SK-MEL-5 (cell line): ENCODE data around the gene PLEKHM1. TPM values are rescaled to one million over a fixed set of nuclear protein-coding genes. Genes with fewer than 3 reads are reported as not detected.
"Not testable (repeated sequence)": the region's sequence is repeated elsewhere in the genome, so short reads cannot be mapped to it uniquely, and the experiment has no call there.

Experiments
- DNase-seq: peaks from one replicate; pipeline ENCODE4 v3.0.0-alpha.2; 2016; ENCODE audit warnings: low read depth, low spot score
- in situ Hi-C: cut with HindIII; loops from 2 replicates; pipeline ENCODE4 v1.10.0; 2016; ENCODE audit warnings: low sequenced_read_pairs, high pct_unique_total_duplicates, low pct_unique_long_range_greater_than_20kb
- total RNA-seq: library from RNA; depleted of rRNA; stranded (reverse); fragments of >200 nt; shearing (Covaris generic); gene quantifications from 2 replicates; pipeline ENCODE4 v1.2.3, GENCODE V29; 2014

Gene PLEKHM1
- total RNA-seq, 1 experiment from 2014 or later, result 7.6 TPM

DNA sequence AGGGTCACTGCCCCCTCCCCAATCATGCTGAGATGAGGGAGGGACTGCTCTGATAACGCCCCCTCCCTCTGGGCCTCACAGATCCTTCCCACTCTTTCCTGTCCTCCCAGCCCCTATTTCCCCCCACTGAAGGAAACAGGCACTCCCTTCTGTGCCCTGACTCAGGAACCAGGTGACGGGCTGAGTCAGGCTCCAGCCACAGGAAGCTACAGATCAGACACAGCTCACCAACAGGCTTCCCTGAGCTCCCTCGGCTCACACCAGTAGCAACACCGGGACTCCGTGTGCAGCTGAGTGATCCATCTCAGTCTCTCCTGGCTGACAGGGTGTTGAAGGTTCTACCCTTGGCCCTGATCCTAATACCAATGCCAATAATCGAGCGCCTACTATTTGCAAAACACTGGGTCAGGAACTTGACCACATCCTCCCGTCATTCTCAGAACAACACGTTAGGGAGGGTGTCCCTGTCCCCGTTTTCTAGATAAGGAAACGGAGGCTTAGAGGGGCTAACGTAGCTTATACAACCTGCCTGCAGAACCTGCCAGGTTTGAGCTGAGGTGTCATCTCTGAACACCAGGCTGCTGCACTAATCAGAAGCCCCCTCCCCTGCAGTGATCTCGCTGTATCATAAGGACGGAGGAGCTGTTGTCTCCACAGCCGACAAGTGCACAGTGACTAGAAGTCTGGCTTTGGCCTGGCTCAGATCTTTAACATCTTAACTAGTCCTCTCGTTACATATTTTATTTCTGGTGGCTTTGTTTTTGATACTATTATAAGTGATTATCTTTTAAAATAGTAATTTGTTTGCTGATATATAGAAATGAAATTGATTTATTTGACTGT lies 44.4 kb downstream of the PLEKHM1 start:
- DNase-seq, in situ Hi-C loops: not testable (repeated sequence)

DNA sequence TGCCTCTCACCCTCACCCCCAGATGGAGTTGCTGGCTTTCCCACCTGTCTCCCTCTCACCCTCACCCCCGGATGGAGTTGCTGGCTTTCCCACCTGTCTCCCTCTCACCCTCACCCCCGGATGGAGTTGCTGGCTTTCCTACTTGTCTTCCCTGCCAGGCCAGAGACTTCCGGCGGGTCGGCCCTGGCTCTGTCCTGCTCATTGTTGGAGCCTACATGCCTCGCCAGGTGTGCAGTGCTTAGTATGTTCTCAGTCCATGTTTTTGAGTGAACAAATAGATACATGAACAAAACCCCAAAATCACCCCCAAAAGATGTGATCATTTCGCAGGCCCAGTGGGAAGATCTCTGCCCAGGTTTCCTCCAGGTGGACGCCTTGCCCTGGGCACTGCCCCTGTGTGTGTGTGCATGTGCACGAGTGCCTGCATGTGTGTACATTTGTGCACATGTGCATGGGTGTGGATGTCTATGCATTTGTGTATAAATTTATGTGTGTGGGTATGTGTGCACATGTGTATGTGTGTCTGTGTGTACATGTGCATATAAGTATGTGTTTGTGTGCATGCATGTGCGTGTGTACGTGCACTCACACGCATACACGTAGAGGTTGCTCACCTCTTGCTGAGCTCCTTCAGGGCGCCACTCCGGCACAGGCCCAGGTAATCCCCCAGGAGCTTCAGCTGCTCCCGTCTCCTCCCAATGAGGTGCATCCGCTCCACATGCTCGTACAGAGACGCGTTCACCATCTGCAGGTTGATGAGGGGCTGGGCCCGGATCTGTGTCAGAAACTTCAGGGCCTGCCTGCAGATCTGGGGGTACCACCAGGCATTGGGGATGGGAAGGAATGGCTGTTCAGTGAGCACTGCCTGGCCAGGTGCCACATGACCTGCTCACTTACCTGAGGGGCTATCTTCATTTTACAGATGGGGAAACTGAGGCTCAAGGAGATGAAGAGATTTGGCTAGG lies 45.4 kb downstream of the PLEKHM1 start:
- in situ Hi-C loops, DNase-seq: not testable (repeated sequence)

DNA sequence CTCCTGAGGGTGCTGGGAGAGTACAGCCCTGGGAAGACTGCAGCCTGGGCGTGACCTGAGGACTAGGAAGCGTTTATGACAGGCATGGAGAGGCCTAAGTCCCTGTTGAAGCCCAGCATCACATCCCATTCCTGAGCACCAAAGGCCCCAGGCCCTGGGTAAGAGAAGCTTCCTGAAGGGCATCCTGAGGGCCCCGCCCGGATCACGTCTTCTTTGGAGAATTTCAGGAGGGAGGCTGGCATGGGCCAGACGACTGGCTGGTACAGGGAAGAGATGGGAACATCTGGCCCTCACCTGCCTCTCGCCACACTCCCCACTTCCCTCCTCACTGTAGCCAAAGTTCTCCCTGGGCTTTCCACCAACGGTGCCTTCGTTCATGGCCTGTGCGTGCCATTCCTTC lies 46.2 kb downstream of the PLEKHM1 start:
- DNase-seq, in situ Hi-C loops: not testable (repeated sequence)

DNA sequence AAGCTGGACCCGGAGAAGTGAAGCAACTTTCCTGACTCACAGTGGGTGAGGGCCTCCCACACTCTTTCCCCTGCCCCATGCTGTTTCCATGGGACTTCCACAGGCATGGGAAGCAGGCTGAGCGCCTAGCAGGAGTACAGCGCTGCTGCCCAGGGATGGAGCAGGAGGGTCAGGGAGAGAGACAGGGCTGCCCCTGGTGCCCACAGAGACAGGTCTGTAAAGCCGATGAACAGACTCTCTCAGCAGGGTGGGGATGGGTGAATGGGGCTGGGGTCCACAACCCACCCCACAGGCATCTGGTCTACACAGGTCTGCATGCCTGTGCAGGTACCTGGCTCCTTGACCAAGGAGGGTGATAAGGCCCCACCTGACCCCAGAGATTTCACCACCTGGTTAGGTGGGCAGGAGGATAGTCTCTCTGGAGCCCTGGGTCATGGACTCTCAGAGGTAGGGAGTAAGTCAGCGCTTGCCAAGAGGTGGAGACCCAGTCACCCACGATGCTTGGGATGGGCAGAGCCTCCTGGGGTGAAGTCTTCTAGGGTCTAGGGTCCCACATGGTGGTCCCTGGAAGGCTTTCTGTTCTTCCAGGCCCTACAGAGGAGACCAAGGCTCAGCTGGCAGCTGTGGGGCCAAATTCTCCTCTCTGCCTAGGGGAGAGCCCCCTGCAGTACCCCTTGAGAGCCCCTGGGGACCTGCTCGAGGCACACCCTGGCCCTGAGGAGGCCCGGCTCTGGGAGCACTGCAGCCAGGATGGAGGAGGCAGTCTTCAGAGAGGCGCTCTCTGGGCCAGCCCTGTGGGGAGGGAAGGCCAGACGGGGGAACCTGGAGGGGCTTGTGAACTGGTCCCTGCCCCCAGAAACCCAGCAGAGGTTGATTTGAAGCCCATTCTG lies 46.9 kb downstream of the PLEKHM1 start:
- in situ Hi-C loops, DNase-seq: not testable (repeated sequence)

DNA sequence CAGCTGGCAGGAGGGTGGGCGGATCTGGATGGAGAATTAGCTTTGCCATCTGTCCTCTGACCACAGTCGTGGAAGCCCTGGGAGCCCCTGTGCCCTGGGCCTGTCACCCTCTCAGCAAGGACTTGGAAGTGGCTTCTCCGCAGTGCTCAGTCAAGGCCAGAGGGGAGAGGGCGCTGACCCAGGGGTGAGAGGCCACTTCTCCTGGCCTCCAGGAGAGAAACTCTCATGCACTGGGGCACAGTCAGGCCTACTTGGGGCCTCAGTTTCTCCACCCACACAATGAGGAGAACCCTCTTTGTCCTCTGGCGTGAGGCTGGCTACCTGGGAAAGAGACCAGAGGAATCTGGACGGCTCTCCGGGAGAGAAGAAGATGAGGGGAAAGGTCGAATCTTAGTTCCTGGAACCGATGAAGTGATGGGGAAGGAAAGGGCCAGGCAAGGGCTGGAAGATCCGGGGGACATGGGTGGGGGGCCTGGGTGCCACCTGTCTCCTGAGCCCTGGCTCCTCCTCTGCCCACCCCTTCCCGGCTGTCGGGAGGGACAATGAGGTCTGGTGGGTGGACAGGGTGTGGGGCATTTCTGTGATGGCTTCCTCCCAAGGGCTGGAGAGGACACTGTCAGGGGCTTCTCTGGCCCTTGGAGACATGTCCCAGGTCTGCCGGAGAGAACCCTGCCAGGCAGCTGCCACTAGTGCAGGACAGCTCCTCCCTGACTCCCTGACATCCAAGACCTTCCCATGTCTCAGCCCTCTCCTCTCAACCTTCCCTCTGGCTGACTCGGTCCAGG lies 48.8 kb downstream of the PLEKHM1 start:
- no peak for DNase-seq
- in situ Hi-C loops, result no loop called here

DNA sequence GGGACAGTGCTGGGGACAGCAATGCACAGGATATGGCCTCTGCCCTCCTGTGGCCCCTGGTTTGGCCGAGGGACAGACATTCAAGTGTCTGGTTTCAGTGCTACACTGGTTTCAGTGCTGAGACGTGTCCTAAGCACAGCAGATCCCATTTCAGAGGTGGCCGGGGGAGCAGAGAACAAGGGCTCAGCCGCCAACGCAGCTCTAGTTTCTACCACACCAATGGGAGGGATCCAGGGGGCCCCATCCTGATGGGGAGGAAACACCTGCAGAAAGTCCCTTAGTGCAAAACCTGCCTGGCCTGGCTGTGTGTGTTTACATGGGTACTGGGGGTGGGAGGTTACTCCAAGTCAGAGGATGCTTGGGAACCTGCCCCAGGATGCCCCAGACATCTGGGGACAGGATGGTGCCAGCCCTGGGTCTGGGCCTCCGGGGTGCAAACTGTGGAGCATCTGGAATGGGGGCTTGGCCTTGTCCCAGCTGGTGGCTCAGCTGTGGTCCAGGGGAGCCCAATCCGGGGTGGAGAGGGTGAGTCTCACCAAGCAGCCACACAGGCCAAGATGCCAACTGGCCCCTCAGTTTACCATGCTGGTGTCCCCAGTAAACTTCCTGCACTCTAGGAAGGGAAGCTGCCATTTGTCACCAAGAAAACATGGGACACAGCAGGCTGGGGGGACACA lies 49.5 kb downstream of the PLEKHM1 start:
- in situ Hi-C loops, DNase-seq: not testable (repeated sequence)

DNA sequence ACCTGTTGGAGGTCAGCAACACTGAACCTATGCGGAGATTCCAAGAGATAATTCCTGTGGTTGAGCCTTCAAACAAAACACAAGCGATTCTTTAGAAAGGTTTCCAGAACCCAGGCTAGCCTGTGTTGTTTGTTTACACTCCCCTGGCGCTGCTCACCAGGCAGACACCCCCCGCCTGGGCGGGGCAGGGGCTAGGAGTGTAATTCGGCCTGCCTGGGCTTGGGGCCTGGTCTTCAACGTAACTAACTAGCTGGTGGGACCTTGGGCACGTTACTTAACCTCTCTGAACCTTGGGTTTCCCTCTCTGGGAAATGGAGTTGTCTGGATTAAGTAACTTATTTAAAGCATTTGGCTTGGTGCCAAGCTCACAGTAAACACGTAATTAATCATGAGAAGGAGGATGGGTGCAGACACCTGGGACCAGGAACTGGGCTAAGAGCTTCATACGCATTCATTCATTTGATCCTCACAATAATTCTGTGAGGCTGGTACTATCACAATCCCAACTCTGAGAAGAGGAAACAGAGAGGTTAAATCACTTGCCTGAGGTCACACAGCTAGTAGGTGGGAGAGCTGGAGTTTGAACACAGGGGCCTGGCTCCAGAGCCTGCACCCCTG lies 50.3 kb downstream of the PLEKHM1 start:
- in situ Hi-C loops, result no loop called here
- no peak for DNase-seq

DNA sequence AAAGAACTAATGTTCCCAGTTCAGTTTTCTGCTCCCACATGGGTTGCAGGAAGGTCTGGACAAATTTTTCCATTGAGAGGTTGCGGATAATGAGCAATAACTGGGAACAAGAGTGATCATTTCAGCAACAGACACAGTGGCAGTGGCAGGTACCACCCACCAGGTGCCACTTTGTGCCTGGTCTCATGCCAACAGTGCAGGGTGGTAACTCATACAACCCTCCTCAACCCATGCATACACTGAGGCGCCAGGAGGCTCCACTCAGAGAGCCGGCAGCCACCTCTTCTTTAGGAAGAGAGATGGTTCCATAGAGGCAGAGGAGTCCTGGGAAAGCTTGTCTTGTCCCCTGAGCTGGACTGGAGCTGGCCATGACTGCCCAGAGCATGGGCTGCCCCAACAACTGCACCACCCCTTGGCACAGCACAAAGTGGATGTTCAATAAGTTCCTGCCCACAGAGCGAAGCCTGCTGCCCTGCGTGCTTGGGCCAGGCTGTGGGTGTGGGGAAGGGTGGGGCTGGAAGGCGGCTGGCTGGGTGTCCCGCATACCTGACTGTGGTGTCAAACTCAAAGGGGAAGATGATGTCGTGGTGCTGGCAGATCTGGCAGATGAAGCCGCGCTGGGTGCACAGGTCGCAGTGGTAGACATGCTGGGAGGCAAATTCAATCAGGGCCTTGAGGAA lies 51.5 kb downstream of the PLEKHM1 start:
- no peak for DNase-seq
- in situ Hi-C loops, result no loop called here

DNA sequence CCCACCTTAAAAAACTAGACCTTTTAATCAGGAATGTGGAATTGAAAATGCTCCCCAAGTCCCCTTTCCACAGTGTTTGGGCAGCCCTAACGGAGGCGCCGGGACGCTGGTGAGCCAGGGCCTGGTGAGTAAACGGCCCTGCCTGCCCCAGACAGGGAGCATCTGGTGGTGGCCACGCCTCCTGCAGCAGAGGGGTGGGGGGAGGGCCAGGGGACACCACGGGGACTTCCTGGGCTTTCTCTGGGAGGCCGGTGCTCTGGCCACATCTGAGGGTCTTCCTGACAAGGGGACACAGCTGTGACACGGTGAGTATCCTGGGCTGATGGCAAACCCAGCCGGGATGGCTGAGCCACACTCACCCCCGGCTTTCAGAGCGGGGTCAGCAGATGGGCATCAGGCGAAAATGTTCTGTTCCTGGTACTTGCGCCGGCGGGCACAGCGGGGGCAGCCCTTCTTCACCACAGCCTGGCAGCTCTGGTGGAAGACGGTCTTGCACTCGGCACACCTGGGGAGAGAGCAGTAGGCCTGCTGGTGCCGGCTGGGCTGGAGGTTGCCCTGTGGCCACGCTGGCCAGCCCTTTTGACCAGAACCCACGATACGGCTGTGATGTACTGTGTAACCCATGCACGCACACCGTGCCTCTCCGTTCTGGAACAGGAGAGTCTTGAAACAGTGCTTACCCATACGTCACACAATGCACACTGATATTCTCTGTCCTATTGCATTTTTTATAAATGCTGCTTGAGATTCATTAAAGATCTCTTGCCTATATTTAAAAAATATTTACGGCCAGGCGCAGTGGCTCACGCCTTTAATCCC lies 52.8 kb downstream of the PLEKHM1 start:
- in situ Hi-C loops, result no loop called here
- DNase-seq, result no peak

DNA sequence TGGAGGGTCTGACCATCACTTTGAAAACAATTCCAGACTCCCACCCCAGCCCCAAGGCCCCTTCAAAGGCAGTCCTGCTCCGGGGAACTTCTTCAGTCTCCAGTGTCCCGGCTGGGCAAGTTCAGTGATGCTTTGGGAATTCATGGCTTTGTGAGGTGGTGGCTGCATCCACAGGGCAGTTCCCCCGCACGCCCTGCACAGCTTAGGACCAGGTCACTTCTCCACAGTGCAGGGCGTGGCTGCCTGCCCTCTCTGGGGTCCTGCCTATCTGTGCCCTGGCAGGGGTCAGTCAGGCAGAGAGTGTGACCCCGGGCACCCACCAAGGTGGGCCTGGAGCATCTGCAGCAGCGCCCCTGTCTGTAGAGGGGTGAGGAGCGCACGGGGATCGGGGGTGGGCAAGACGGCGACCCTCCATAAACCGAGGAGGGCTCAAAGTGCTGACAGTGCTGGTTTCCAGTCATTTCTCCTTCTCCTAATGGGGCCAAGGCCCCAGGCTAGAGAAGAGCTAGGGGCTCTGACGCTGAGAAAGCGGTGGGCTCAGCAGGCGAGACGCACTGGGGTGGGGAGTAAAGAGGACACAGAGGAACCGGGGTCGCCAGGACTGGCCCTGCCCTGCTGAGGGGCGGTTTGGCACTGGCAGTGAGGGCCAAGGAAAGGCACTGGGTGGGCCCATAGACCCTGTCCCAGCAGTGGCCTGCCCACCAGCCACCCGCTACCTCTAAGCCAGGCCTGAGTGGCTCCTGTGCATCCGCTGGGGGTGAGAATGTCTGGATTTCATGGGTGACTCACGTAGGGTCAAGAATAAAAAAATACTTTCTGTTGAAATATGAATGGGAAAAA lies 53.7 kb downstream of the PLEKHM1 start:
- DNase-seq, result no peak
- in situ Hi-C loops, result no loop called here

DNA sequence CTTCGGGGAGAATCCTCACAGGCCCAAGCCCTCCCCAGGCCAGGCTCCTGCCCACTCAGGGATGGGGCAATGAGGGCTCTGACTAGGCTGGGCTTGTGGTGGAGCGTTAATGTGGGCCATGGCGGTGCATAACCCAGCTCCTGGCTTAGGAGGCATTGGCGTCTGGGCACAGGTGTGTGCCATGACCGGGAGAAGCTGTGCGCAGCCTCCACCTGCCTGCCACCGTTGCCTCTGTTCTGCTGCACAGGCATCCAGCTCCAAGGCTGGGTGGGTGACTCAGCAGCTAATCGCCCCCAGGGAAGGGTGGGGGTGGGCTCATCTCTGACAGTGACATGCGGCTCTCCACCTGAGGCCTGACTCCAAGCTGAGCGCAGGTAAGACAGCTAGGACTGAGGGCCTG lies 54.4 kb downstream of the PLEKHM1 start:
- no peak for DNase-seq
- in situ Hi-C loops, result no loop called here

DNA sequence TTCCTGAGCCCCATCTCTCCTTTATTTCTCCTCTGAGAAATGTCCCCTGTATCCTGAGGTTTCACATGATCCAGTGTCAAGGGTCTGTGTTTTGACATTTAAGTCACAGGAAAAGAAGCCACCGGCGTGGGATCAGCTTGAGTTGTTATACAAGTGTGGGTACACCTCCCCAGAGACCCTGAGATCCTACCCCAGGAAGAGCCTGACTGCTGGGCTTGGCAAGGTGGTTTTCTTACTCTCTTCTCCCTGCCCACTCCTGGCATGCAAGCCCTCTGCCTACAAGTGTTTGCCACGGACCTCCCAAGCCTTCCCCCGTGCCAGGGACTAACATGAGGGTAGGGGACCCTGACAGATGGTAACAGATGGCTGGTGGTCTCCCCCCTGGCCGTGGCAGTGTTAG lies 55.0 kb downstream of the PLEKHM1 start:
- in situ Hi-C loops, result no loop called here
- no peak for DNase-seq

DNA sequence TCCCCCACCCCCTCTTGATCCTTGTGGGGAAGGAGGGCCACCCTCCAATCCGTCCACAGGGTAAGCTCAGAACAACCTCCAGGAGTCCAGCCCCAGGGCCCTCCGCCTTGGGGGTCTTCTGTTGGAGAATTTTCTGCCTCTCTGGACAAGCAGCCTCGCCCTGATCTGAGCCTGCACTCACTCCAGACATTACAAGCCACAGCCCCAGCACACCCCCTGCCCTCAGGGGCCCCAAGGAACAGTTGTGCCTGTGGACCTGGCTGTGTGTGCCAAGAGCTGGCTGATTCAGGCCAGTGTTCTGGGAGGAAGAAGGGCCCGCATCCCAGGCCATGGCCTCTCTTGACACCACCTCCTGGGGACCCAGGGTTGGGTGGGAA lies 57.4 kb downstream of the PLEKHM1 start:
- in situ Hi-C loops, result no loop called here
- DNase-seq, result no peak
